Lower leg skin (tissue), 3 donors: ENCODE results near the gene TNS3.

ENCODE experiments used
- CTCF ChIP-seq, 3 donors: fragments of 450-650 bp; IDR thresholded peaks; one replicate each; pipeline ENCODE4 v1.5.1; 2016; ENCODE audit warnings: antibody characterized with exemption in 3 of 3, mild to moderate bottlenecking in 3 of 3, moderate library complexity in 2 of 3
- POLR2A ChIP-seq, 2 donors: fragments of 450-650 bp; IDR thresholded peaks; one replicate each; pipeline ENCODE4 v1.6.1; 2016 to 2017; ENCODE audit warnings: antibody characterized with exemption in 2 of 2, mild to moderate bottlenecking in 1 of 2, moderate library complexity in 1 of 2

- TF ChIP-seq POLR2A (IDR thresholded peaks at IDR 0.05) (no peak), CTCF (IDR thresholded peaks at IDR 0.05) (no peak)
These were observed 207.9 kb downstream of the TNS3 start for GRCh38 chr7:47373871-47374451.
